ENCODE data around the gene PARD3. TPM values are rescaled to one million over a fixed set of nuclear protein-coding genes. Genes with fewer than 3 reads are reported as not detected.

PARD3 gene
- polyA plus RNA-seq, 2 of the 4 experiments (the other 2 are of a cell fraction) = 110 to 200 TPM

- Histone ChIP-seq H3K9me3 (no peaks in the 10 kb centered on the region), H3K4me3 (no peak overlapping the region), H3K4me2 (peak overlapping the region; percentile 51), H3K27ac (peak overlapping the region; percentile 32 to 44; a peak in 4 of 6 replicates), H3K4me1 (peaks cover 16% of the 10 kb centered on the region)
- FAIRE-seq = peak; percentile 32
- ATAC-seq = peak; percentile 88 to 97
- 65% methylated on average over 6 of the region's 6 CpGs for WGBS (ENCODE audit: missing lambda C conversion rate)
- DNase-seq (ENCODE audit: low read depth in 1 of 2, low spot score in 1 of 2) = peak; percentile 44 to 76
- TF ChIP-seq NPAS2 (CRISPR knock-in tag; IDR thresholded peaks at IDR 0.05; ENCODE audit: borderline replicate concordance) (no peak), FOSL2 (IDR thresholded peaks at IDR 0.05) (peak; percentile 38; the same call in 1 of the 2 replicates), FOSL2 (CRISPR knock-in tag; IDR thresholded peaks at IDR 0.05) (peak; percentile 34; the same call in 1 of the 2 replicates), JUNB (IDR thresholded peaks at IDR 0.05) (peak; percentile 51; the same call in 1 of the 2 replicates), JUN (IDR thresholded peaks at IDR 0.05) (0 out of 5 replicates have a peak, but pooled peaks of 1 of the 2 experiments have one; percentile 32), MAFK (IDR thresholded peaks at IDR 0.05; ENCODE audit: partially characterized antibody) (peak; percentile 95)
- POLR2A ChIA-PET = interaction anchor here (0.6 kb wide), 1 partner anchor 239 kb away, joined by 3 read pairs; no protein-coding TSS in a partner anchor
- CTCF ChIA-PET = no interaction called here
These were observed 690.5 kb downstream of the PARD3 start for GRCh38 chr10:34124522-34125035.

- no peak overlapping the region for H3K4me3 ChIP-seq
- 85% methylated on average over 7 of the region's 7 CpGs for WGBS (ENCODE audit: missing lambda C conversion rate)
- TF ChIP-seq FOSL2 (IDR thresholded peaks at IDR 0.05) (no peak), FOSL2 (CRISPR knock-in tag; IDR thresholded peaks at IDR 0.05) (no peak), BCL3 (IDR thresholded peaks at IDR 0.05) (no peak), CHD2 (IDR thresholded peaks at IDR 0.05; ENCODE audit: low read length, partially characterized antibody) (no peak), RFX5 (IDR thresholded peaks at IDR 0.05) (no peak), RARB (CRISPR knock-in tag; IDR thresholded peaks at IDR 0.05) (no peak), ZC3H11A (IDR thresholded peaks at IDR 0.05) (no peak), CBX2 (IDR thresholded peaks at IDR 0.05; ENCODE audit: borderline replicate concordance, low read depth) (no peak), RNF2 (IDR thresholded peaks at IDR 0.05; ENCODE audit: borderline replicate concordance, low read depth) (no peak), MAFK (IDR thresholded peaks at IDR 0.05; ENCODE audit: partially characterized antibody) (no peak), NFE2L2 (conservative IDR thresholded peaks at IDR 0.05; ENCODE audit: low read length) (no peak), CHD4 (IDR thresholded peaks at IDR 0.05; ENCODE audit: borderline replicate concordance) (no peak), MAX (IDR thresholded peaks at IDR 0.05) (no peak), ESRRA (IDR thresholded peaks at IDR 0.05; ENCODE audit: borderline replicate concordance, low read length) (no peak), NR3C1 (IDR thresholded peaks at IDR 0.05) (no peak), POLR2A (IDR thresholded peaks at IDR 0.05; ENCODE audit: low read length) (no peak), ELK1 (IDR thresholded peaks at IDR 0.05; ENCODE audit: low read depth, low read length) (no peak), HMGXB4 (CRISPR knock-in tag; IDR thresholded peaks at IDR 0.05; ENCODE audit: borderline replicate concordance) (no peak), HDAC2 (IDR thresholded peaks at IDR 0.05) (no peak), USF2 (IDR thresholded peaks at IDR 0.05) (no peak)
- DNase-seq (ENCODE audit: low read depth in 1 of 2, low spot score in 1 of 2) = no peak
- 0 out of 6 replicates have a peak overlapping the region, but pooled peaks of 1 of the 2 experiments have one; percentile 1 for H3K27ac ChIP-seq
- H3K4me2 ChIP-seq = no peak overlapping the region
- ATAC-seq = no peak
- FAIRE-seq = no peak
- ChIA-PET CTCF (interaction anchor here (0.6 kb wide), 1 partner anchor 544 kb away, joined by 3 read pairs; no protein-coding TSS in a partner anchor), POLR2A (no interaction called here)
- H3K4me1 ChIP-seq = peaks cover 16% of the 10 kb centered on the region
- H3K9me3 ChIP-seq = no peaks in the 10 kb centered on the region
These were observed 693.1 kb downstream of the PARD3 start for GRCh38 chr10:34121781-34122622.

All from A549 (cell line).